Liver (tissue), 9 donors: ENCODE results near the gene TNPO3. TPM values are rescaled to one million over a fixed set of nuclear protein-coding genes. Genes with fewer than 3 reads are reported as not detected.

Experiments used
- DNase-seq: peaks from one replicate; pipeline ENCODE4 v3.0.0-alpha.2; 2017; ENCODE audit warnings: low spot score
- H3K27ac ChIP-seq, 2 donors: one replicate each; pipeline ENCODE4 v1.7.0; 2013; ENCODE audit warnings: inconsistent platforms in 2 of 2, low read length in 2 of 2, control low read depth in 1 of 2, low read depth in 1 of 2, mild to moderate bottlenecking in 1 of 2
- H3K27me3 ChIP-seq, 4 donors: one replicate each; pipeline versions ENCODE4 v1.6.1 to v1.7.0; 2013; ENCODE audit warnings: low read length in 3 of 4, inconsistent platforms in 1 of 4, mild to moderate bottlenecking in 1 of 4, moderate library complexity in 1 of 4; ENCODE audit not compliant: control insufficient read depth in 4 of 4, insufficient read depth in 4 of 4
- H3K36me3 ChIP-seq, 4 donors: one replicate each; pipeline versions ENCODE4 v1.6.1 to v1.7.0; 2013; ENCODE audit warnings: low read length in 3 of 4, mild to moderate bottlenecking in 3 of 4, low read depth in 1 of 4, moderate library complexity in 1 of 4; ENCODE audit not compliant: control insufficient read depth in 4 of 4, insufficient read depth in 3 of 4
- H3K4me1 ChIP-seq, 4 donors: one replicate each; pipeline versions ENCODE4 v1.6.1 to v1.7.0; 2013; ENCODE audit warnings: low read length in 3 of 4, mild to moderate bottlenecking in 3 of 4, moderate library complexity in 1 of 4; ENCODE audit not compliant: control insufficient read depth in 4 of 4, insufficient read depth in 4 of 4
- H3K4me3 ChIP-seq, 3 donors: one replicate each; pipeline versions ENCODE4 v1.6.1 to v1.7.0; 2013; ENCODE audit warnings: low read length in 3 of 3, control low read depth in 1 of 3, low read depth in 1 of 3, mild to moderate bottlenecking in 1 of 3
- H3K9ac ChIP-seq, 2 donors: one replicate each; pipeline ENCODE4 v1.7.0; 2013; ENCODE audit warnings: low read length in 2 of 2, mild to moderate bottlenecking in 2 of 2, moderate library complexity in 2 of 2, control low read depth in 1 of 2, low read depth in 1 of 2
- H3K9me3 ChIP-seq, 4 donors: one replicate each; pipeline versions ENCODE4 v1.6.1 to v1.7.0; 2013; ENCODE audit warnings: low read length in 3 of 4; ENCODE audit not compliant: control insufficient read depth in 4 of 4
- ATF3 ChIP-seq: IDR thresholded peaks from 2 replicates; pipeline ENCODE4 v1.6.1; 2016; ENCODE audit warnings: antibody characterized with exemption
- CTCF ChIP-seq: fragments of 150-350 bp; IDR thresholded peaks from 2 replicates; pipeline ENCODE4 v1.5.1; 2017; ENCODE audit warnings: improper control_type of control experiment, low read depth, low read length; ENCODE audit not compliant: missing input control
- EGR1 ChIP-seq, 2 donors: IDR thresholded peaks; 2 replicates each; pipeline ENCODE4 v1.6.1; 2016 to 2018; ENCODE audit warnings: antibody characterized with exemption in 2 of 2, low read depth in 2 of 2
- FOXA1 ChIP-seq: IDR thresholded peaks from 2 replicates; pipeline ENCODE4 v1.6.1; 2016; ENCODE audit warnings: antibody characterized with exemption
- FOXA2 ChIP-seq: IDR thresholded peaks from 2 replicates; pipeline ENCODE4 v1.6.1; 2016; ENCODE audit warnings: antibody characterized with exemption
- GABPA ChIP-seq, 2 donors: IDR thresholded peaks in 1 of 2; conservative IDR thresholded peaks in 1 of 2; 2 replicates each; pipeline ENCODE4 v1.6.1; 2016; ENCODE audit warnings: antibody characterized with exemption in 2 of 2, mild to moderate bottlenecking in 1 of 2, moderate library complexity in 1 of 2
- HNF4A ChIP-seq, 2 donors: conservative IDR thresholded peaks; 2 replicates each; pipeline ENCODE4 v1.6.1; 2016; ENCODE audit warnings: antibody characterized with exemption in 2 of 2, mild to moderate bottlenecking in 2 of 2
- HNF4G ChIP-seq: IDR thresholded peaks from 2 replicates; pipeline ENCODE4 v1.6.1; 2016; ENCODE audit warnings: antibody characterized with exemption
- JUND ChIP-seq, 2 donors: IDR thresholded peaks; 2 replicates each; pipeline ENCODE4 v1.6.1; 2016; ENCODE audit warnings: antibody characterized with exemption in 2 of 2
- MAX ChIP-seq: IDR thresholded peaks from 2 replicates; pipeline ENCODE4 v1.6.1; 2016; ENCODE audit warnings: antibody characterized with exemption
- NR2F2 ChIP-seq: IDR thresholded peaks from 2 replicates; pipeline ENCODE4 v1.6.1; 2016; ENCODE audit warnings: antibody characterized with exemption
- RAD21 ChIP-seq, 2 donors: IDR thresholded peaks; 2 replicates each; pipeline ENCODE4 v1.6.1; 2016; ENCODE audit warnings: antibody characterized with exemption in 2 of 2, mild to moderate bottlenecking in 2 of 2
- REST ChIP-seq: IDR thresholded peaks from 2 replicates; pipeline ENCODE4 v1.6.1; 2016; ENCODE audit warnings: antibody characterized with exemption, mild to moderate bottlenecking
- RXRA ChIP-seq, 2 donors: IDR thresholded peaks; 2 replicates each; pipeline ENCODE4 v1.6.1; 2017 to 2018; ENCODE audit warnings: antibody characterized with exemption in 2 of 2, mild to moderate bottlenecking in 1 of 2
- SP1 ChIP-seq: IDR thresholded peaks from 2 replicates; pipeline ENCODE4 v1.6.1; 2018; ENCODE audit warnings: antibody characterized with exemption, mild to moderate bottlenecking
- TAF1 ChIP-seq: conservative IDR thresholded peaks from 2 replicates; pipeline ENCODE4 v1.6.1; 2016; ENCODE audit warnings: antibody characterized with exemption, mild to moderate bottlenecking
- YY1 ChIP-seq: IDR thresholded peaks from 2 replicates; pipeline ENCODE4 v1.6.1; 2016; ENCODE audit warnings: antibody characterized with exemption, mild to moderate bottlenecking
- ZBTB33 ChIP-seq: IDR thresholded peaks from 2 replicates; pipeline ENCODE4 v1.6.1; 2016; ENCODE audit warnings: antibody characterized with exemption
- WGBS: extraction: QIAGEN DNeasy Blood & Tissue Kit; methylation state at CpG from one replicate; pipeline ENCODE4 v1.1.7; 2013; 5-methylcytosine and 5-hydroxymethylcytosine counted together
- polyA plus RNA-seq, 2 donors: library from polyadenylated mRNA; stranded (reverse) in 1 of 2; unstranded in 1 of 2; fragments of 200-250 nt in 1 of 2; fragments of >200 nt in 1 of 2; fragmentation: Nextera tagmentation in 1 of 2; extraction: Ambion mirVana in 1 of 2; gene quantifications; one replicate each; pipeline versions ENCODE4 v1.2.1 to v1.2.3, GENCODE V29; 2013 to 2015
- total RNA-seq, 2 donors: library from RNA; depleted of rRNA; stranded (reverse); fragments of >200 nt; gene quantifications; one replicate each; pipeline ENCODE4 v1.2.3, GENCODE V29; 2014
- donor health status: healthy.
- donor health status: healthy.
- donor health status: healthy.
- donor health status: healthy.
- donor health status: healthy.

The TNPO3 gene
- total and polyA plus RNA-seq, 4 donors: 9.2 to 38.9 (median 20.0) TPM

GRCh38 chr7:128916643-128916915 is 138.3 kb downstream of the TNPO3 start:
- WGBS: 94% methylated on average over 7 of the region's 7 CpGs
- H3K4me3 ChIP-seq: no peak overlapping the region

More at GRCh38 chr7:128916643-128916915, 138.3 kb downstream of the TNPO3 start:
- no peak overlapping the region for H3K9ac ChIP-seq
- peaks cover 0 to 2% (median 0%) of the 10 kb centered on the region in 4 donors for H3K27me3 ChIP-seq
- DNase-seq: no peak
- peaks cover 0 to 6% (median 5%) of the 10 kb centered on the region in 4 donors for H3K4me1 ChIP-seq
- H3K9me3 ChIP-seq: no peaks in the 10 kb centered on the region
- no peaks in the 10 kb centered on the region for H3K36me3 ChIP-seq
- TF ChIP-seq ZBTB33 (no peak), HNF4G (no peak), FOXA1 (no peak), RAD21 (IDR thresholded peaks at IDR 0.05) (no peak), RXRA (IDR thresholded peaks at IDR 0.05) (no peak), HNF4A (conservative IDR thresholded peaks at IDR 0.05) (no peak), GABPA (IDR thresholded peaks at IDR 0.05 in 1 of 2, conservative IDR thresholded peaks at IDR 0.05 in 1 of 2) (no peak), EGR1 (IDR thresholded peaks at IDR 0.05; ENCODE audit: low read depth in 2 of 2) (no peak), MAX (no peak), JUND (IDR thresholded peaks at IDR 0.05) (no peak), YY1 (no peak), TAF1 (no peak), ATF3 (no peak), REST (no peak), SP1 (no peak), NR2F2 (no peak), CTCF (no peak), FOXA2 (no peak)
- H3K27ac ChIP-seq: no peak overlapping the region
